ENCODE data around the gene BRICD5. TPM values are rescaled to one million over a fixed set of nuclear protein-coding genes. Genes with fewer than 3 reads are reported as not detected.

BRICD5 gene
- total and polyA plus RNA-seq, 2 of the 13 experiments (the other 11 are each of a cell fraction or from before 2014, with no cell fraction given): 1.6 to 5.8 TPM

DNA sequence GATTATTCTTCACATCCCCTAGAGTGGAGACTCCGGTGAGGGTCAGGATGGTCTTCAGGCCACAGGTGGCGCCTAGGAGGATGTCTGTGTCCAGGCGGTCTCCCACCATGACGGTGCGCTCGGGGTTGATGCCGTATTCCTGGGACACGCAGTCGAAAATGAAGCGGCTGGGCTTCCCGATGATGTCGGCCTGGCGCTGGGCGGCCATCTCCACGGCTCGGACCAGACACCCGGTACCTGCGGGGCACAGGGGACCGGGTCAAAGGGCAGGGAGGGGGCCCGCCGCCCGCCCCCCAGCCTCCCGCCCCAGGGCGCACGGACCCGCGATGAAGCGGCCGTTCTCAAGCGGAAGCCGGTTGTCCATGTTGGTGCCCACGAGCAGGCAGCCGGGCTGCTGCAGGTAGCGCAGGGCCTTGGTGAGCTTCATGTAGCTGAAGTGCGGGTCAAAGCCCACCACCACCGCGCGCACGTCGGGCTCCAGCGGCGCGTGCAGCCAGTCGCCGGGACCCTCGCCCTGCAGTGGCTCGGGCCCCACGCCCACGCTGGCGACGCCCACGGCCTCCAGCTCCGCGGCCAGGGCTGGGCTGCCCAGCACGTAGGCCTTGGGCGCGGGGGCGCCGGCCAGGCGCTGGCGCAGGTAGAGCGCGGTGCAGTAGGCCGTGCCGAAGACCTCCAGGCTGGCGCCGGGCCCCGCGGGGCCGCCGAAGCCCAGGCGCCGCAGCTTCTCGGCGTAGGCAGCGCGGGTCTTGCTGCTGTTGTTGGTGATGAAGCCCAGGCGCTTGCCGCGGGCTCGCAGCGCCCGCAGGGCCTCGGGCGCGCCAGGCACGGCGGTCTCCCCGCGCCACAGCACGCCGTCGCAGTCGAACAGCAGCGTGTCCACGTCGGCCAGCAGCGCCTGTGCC is 3.4 kb upstream of the BRICD5 start (continued):
- TF ChIP-seq FOXA1 (IDR thresholded peaks at IDR 0.05) (no peak), FOXA1 (CRISPR knock-in tag; IDR thresholded peaks at IDR 0.05) (no peak), ATF1 (CRISPR knock-in tag; IDR thresholded peaks at IDR 0.05) (no peak), NBN (conservative IDR thresholded peaks at IDR 0.05) (no peak), REL (CRISPR knock-in tag; conservative IDR thresholded peaks at IDR 0.05) (no peak), SRY (CRISPR knock-in tag; IDR thresholded peaks at IDR 0.05) (no peak), SP1 (IDR thresholded peaks at IDR 0.05) (no peak), SP1 (CRISPR knock-in tag; IDR thresholded peaks at IDR 0.05) (no peak), ZFX (CRISPR knock-in tag; IDR thresholded peaks at IDR 0.05; ENCODE audit: low read depth) (no peak; the same call in none of the 2 replicates), STAT5B (CRISPR knock-in tag; IDR thresholded peaks at IDR 0.05) (no peak), NFE2L2 (IDR thresholded peaks at IDR 0.05; ENCODE audit: low read length) (no peak), SIX4 (CRISPR knock-in tag; IDR thresholded peaks at IDR 0.05) (no peak), ZBTB8A (CRISPR knock-in tag; IDR thresholded peaks at IDR 0.05; ENCODE audit: borderline replicate concordance, low read depth) (no peak), ZNF720 (CRISPR knock-in tag; IDR thresholded peaks at IDR 0.05) (no peak), FOXK2 (IDR thresholded peaks at IDR 0.05) (no peak), CHD2 (IDR thresholded peaks at IDR 0.05; ENCODE audit: low read depth, low read length) (no peak), ZNF292 (CRISPR knock-in tag; IDR thresholded peaks at IDR 0.05; ENCODE audit: borderline replicate concordance, low read depth) (no peak), TOE1 (CRISPR knock-in tag; IDR thresholded peaks at IDR 0.05) (no peak), FOXM1 (CRISPR knock-in tag; IDR thresholded peaks at IDR 0.05) (no peak), ZC3H4 (CRISPR knock-in tag; IDR thresholded peaks at IDR 0.05; ENCODE audit: borderline replicate concordance) (no peak), ZNF75D (CRISPR knock-in tag; IDR thresholded peaks at IDR 0.05; ENCODE audit: borderline replicate concordance) (no peak)
- TF ChIP-seq, protein P1, sequence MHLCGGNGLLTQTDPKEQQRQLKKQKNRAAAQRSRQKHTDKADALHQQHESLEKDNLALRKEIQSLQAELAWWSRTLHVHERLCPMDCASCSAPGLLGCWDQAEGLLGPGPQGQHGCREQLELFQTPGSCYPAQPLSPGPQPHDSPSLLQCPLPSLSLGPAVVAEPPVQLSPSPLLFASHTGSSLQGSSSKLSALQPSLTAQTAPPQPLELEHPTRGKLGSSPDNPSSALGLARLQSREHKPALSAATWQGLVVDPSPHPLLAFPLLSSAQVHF (CRISPR knock-in tag; IDR thresholded peaks at IDR 0.05): no peak
- TF ChIP-seq, protein P2, sequence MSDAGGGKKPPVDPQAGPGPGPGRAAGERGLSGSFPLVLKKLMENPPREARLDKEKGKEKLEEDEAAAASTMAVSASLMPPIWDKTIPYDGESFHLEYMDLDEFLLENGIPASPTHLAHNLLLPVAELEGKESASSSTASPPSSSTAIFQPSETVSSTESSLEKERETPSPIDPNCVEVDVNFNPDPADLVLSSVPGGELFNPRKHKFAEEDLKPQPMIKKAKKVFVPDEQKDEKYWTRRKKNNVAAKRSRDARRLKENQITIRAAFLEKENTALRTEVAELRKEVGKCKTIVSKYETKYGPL (CRISPR knock-in tag; IDR thresholded peaks at IDR 0.05): no peak
- TF ChIP-seq, protein P3, sequence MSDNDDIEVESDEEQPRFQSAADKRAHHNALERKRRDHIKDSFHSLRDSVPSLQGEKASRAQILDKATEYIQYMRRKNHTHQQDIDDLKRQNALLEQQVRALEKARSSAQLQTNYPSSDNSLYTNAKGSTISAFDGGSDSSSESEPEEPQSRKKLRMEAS (IDR thresholded peaks at IDR 0.05): peak; percentile 13; the same call in 1 of the 2 replicates
- TF ChIP-seq, protein P4, sequence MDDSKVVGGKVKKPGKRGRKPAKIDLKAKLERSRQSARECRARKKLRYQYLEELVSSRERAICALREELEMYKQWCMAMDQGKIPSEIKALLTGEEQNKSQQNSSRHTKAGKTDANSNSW (CRISPR knock-in tag; IDR thresholded peaks at IDR 0.05; ENCODE audit: borderline replicate concordance): no peak
- TF ChIP-seq, protein P5, sequence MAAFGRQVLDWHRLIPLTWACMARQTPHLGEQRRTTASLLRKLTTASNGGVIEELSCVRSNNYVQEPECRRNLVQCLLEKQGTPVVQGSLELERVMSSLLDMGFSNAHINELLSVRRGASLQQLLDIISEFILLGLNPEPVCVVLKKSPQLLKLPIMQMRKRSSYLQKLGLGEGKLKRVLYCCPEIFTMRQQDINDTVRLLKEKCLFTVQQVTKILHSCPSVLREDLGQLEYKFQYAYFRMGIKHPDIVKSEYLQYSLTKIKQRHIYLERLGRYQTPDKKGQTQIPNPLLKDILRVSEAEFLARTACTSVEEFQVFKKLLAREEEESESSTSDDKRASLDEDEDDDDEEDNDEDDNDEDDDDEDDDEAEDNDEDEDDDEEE (CRISPR knock-in tag; IDR thresholded peaks at IDR 0.05): no peak
- TF ChIP-seq, protein P6, sequence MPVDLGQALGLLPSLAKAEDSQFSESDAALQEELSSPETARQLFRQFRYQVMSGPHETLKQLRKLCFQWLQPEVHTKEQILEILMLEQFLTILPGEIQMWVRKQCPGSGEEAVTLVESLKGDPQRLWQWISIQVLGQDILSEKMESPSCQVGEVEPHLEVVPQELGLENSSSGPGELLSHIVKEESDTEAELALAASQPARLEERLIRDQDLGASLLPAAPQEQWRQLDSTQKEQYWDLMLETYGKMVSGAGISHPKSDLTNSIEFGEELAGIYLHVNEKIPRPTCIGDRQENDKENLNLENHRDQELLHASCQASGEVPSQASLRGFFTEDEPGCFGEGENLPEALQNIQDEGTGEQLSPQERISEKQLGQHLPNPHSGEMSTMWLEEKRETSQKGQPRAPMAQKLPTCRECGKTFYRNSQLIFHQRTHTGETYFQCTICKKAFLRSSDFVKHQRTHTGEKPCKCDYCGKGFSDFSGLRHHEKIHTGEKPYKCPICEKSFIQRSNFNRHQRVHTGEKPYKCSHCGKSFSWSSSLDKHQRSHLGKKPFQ (CRISPR knock-in tag; IDR thresholded peaks at IDR 0.05; ENCODE audit: insufficient replicate concordance): no peak
